HS-5 (cell line): ENCODE data around the gene MID1.

Experiments
- DNase-seq: peaks from one replicate; pipeline ENCODE4 v3.0.0-alpha.2; 2012; ENCODE audit warnings: low read depth

MID1 gene

GRCh38 chrX:10620121-10620699 lies at the start of gene MID1:
TSS of gene MID1 (minus strand) at chrX:10620585. CDS start at chrX:10567547, 53,038 bp downstream.
- no peak for DNase-seq

DNA sequence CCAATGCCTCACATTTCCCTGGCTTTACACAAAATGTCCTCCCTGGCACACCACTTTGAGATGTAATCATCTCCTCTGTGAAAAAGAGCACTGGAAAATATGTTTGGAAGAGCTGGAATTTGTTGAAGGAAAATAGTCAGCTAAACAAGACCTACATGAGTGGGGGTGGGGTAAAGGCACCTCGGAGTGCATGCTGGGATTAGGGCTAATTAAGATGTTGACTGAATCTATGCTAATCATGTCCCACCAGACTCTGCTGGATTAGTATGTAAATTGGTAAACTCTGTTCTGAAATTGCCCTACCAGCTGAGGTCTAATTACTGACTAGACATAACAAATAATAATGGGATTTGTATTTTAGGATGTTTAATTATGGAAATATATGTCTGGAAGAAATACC lies 46.8 kb upstream of the MID1 start:
- DNase-seq: no peak

DNA sequence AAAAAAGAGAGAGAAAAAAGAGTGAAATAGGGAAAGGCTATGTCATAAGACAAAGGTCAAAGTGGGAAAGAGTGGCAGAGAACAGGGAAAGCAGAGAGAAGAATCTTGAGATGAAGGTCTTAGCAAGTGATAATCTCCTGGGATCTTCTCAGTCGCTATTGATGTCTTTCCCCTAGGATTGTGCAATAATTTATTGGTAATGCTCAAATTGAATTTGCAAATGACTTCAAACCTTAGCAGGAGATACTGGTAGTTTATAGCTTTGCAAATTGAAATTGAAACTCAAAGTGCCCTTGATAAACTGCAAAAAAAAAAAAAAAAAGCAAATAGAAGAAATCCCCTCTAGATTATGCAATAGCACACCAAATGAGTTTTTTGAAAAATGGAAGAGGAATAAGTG lies 45.7 kb upstream of the MID1 start:
- DNase-seq: no peak

GRCh38 chrX:10665681-10666080 lies 45.3 kb upstream of the MID1 start:
- no peak for DNase-seq

DNA sequence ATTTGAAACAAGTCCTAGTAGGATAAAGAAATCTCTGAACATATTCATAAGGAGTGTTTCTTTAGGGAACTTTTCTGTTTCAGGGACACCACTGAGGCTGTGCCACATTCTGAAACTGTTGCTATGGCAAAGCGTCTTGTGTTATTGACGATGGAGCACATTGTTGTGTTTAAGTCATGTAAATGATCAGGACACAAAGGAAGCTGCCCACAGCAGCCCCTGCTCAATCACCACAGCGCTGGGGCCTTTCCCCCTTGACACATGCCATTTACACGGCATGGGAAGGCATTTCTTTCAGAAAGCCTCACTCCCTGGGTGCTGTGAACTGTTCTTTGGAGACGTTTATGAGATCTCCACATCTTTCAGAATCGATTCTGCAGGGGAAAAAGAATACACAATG lies 39.8 kb upstream of the MID1 start:
- DNase-seq: no peak

GRCh38 chrX:10656214-10656613 lies 35.8 kb upstream of the MID1 start:
- no peak for DNase-seq

DNA sequence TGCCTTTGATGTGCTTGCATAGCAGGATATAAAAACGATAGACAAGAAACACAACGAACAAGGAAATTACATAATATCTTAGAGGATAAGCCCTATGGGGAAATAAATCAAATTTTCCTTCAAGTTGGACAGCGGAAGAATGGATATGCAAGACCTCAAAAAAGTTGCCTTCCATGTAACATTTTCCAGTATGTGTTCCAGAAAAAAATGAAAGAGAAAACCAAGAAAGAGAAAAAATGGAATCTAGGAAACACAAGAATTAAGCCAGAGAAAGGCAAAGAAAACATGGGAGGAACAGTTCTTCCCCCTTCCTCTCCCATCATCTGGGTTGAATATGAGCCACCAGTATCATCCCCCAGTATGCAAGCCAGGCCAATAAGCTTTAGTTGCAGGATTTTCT lies 34.6 kb upstream of the MID1 start:
- no peak for DNase-seq

GRCh38 chrX:10653302-10653701 lies 32.9 kb upstream of the MID1 start:
- no peak for DNase-seq

- no peak for DNase-seq
Measured at GRCh38 chrX:10649265-10649664, 28.9 kb upstream of the MID1 start.

GRCh38 chrX:10648614-10649013 lies 28.2 kb upstream of the MID1 start:
- DNase-seq: no peak

DNA sequence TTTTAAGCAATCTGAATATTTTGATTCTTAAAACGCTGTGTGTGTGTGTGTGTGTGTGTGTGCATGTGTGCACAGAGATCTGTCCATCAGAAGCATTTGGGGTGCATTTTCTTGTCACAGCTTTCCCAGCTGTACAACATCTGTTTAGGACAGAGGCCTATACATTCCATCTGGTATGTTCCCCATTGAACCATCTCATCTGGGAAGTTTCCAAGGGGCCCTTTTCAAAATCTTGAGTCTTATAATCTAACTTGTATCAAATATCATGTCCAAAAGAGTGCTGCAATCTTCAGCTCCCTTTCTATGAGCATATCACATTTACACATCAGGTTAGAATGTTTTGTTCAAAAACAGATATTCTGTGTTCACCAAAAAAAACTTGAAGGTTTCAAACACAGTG lies 16.5 kb upstream of the MID1 start:
- no peak for DNase-seq

DNA sequence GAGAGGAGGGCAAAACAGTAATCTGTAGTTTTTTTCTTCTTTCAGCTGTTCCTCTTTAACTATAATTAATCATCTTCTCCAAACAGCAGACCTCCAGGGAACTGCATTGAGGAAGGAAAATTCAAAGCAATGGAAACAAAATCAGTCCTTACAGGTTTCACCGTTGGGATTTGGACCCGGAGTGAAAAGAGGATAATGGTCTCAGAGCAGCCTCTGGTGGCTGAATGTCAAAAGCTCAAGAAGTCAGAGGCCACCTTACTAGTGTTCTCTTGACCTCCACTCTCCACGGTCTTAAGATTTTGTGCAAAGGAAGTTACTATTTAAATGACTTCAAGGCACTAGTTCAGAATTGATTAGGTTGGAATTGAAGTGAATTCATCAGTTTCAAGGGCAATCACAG lies 16.0 kb upstream of the MID1 start:
- no peak for DNase-seq

GRCh38 chrX:10634392-10635161 lies 14.2 kb upstream of the MID1 start:
- no peak for DNase-seq

DNA sequence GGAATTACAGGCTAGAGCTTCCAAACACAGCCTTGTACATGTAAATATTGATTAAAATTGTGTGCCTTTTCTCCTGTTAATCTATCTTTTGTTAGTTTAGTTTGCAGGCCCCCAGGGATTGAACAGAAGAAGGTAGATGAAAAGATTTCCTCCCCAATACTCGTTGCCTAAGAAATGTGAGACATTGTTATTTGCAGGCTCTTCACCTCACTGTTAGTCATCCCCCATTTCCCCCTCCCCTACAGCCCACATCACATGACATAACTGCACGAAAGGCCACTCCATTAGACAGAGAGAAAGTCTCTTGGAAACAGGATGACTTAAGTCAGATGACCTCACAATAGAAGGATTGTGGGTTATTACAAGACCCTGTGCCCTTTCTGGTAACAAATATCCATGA lies 13.3 kb upstream of the MID1 start:
- DNase-seq: no peak

DNA sequence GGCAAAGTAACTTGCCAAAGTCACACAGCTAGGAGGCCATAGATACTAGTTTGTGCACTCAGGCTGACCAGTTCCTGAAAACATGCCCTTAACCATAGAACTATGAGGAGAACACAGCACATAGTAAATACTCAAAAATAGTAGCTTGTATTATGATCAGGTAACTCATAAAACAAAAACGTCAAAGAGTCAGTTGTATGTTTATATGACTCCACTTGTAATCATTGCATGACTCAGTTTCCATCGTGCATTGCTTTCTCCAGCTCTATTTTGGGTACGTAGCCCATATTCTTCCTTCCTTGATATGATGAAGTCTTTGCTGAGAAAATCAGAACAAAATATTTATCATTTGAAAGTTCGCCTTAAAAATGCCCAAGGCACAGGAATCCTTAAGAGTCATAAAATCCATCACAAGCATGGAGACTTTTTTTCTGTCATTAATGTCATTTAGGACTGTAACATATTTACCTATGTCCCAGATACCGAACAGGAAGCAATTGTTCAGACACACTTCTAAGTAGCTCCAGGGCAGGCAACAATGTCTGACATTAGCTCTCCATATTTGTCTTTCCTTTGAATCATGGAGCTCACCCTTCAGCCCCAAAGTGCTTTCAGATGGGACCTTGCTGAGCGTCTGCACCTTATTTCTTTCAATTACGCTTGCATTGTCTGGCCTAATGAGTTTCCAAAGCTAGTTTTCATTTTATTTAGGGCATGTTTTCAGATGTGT lies 11.2 kb upstream of the MID1 start:
- no peak for DNase-seq

- no peak for DNase-seq
Measured at GRCh38 chrX:10630320-10630719, 9.9 kb upstream of the MID1 start.

GRCh38 chrX:10629905-10630304 lies 9.5 kb upstream of the MID1 start:
- no peak for DNase-seq

GRCh38 chrX:10628906-10629305 lies 8.5 kb upstream of the MID1 start:
- no peak for DNase-seq

- no peak for DNase-seq
Measured at GRCh38 chrX:10622197-10622596, 1.8 kb upstream of the MID1 start.

DNA sequence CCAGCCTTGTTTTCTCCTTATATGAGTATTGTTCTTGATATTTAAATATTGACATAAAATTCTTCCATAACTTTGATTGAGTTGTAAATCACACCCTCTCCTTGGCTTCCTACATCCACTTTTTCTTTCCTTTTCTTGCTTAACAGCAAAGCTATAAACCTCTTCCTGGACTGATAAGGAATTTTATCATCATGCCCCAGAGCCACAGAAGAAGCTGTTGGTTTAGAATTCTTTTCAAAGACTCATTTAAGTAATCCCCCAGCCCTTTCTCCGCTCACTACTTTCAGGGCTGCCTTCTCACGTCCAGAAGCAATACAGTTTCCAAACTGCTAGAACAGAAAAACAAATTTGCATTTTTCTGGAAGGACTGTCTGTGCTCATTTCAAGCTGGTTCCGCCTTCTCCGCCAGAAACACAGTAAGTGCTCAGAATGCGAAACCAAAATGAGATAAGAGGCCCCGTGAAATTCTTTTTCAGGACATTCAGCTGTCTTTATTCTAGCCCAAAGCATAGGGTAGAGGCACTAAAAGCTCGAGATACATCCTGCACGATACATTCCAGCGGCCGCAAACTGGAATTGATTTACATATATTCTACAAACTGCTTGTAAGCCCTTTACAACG lies 849 bp downstream of the MID1 start:
- DNase-seq: no peak

DNA sequence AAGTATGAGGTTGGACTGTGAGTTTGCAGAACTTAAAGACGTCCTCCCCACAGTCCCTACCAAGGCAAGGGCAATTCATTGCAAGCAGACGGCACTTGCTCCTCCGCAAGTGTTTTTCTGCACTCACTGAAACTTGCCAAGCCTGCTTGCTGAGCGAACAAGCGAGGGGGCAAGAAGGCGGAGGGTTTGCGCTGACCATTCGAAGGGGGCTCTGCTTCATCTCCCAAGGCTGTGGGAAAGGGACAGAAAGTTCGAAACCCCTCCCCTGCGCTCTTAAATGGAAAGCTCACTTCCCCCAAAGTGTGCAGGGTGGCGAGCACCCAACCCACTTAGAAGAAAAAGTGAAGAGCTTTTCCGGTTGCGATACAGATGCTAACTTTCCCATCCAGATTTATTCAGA lies 1.4 kb downstream of the MID1 start:
- DNase-seq: no peak

DNA sequence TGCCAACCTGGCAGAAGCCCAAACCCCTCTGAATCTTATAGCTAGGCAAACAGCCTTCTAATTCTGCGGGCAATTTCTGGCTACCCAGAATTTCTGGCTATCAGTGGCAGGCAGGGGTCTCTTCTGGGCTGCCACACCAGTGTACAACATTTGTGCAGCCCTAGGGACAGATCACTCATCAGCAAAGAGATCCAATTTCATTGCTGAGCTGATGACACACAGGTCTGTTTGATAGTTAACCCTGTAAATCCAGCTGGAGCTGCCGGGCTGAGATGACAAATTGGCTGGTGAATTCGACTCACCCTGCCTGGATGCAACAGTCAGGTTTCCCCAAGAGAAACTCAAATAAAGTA lies 2.4 kb downstream of the MID1 start:
- no peak for DNase-seq
